ENCODE results near the gene YPEL1.
"Not testable (repeated sequence)": the region's sequence is repeated elsewhere in the genome, so short reads cannot be mapped to it uniquely, and the experiment has no call there.

Gene YPEL1

DNA sequence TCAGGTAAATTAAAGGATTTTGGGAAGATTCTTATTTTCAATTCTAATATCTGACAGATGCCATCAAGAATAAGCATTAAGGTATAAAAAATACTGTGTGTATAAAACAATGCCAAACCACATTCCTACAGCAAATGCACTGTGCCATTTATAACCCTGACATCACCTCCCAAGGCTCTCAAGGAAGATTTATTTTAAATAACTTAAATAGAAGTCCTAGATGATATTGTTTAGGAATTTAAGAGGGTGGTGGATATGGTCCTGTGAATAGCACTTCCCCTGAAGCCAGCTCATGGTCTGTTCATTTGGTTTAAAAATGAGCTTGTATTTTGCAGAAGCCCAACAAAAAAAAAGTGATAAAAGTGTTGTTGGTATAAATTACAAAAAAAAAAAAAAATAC, 37.7 kb downstream of the YPEL1 start:
- no peak for DNase-seq

DNA sequence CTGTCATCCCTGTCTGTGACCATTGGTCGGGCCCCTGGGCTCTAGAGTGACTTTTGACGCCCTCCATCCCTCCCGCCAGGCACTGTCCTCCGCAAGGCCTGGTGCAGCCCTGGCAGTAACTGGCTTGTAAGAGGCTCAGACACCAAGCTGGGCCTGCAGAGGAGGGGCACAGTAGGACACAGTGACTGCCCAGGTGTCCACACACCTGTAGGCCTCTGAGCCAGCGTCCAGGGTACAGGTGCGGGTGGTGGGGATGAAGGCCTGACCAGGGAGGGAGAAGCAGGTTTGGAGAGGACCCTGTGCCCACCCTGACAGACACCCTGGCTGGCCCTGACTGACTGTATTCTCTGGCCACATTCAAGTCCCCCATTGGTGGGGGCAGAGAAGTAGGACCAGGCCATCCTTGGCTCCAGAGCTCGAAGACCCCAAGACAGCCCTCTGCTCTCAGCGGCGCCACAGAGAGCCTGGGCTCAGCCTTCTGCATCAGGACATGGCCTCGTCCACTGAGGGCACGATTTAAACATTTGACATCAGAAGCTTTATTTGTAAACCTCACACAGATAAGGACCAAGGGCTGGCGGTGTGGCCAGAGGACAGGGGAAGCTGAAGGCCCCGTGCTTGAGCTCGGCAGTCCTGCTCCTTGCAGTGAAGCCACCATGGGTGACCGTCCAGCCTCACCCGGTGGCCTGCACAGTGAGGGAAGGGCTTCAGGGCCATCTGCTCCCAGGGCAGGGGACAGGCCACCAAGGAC, 38.4 kb downstream of the YPEL1 start:
- no peak for DNase-seq

- DNase-seq, result no peak
These were observed 39.5 kb downstream of the YPEL1 start for GRCh38 chr22:21696115-21696514.

DNA sequence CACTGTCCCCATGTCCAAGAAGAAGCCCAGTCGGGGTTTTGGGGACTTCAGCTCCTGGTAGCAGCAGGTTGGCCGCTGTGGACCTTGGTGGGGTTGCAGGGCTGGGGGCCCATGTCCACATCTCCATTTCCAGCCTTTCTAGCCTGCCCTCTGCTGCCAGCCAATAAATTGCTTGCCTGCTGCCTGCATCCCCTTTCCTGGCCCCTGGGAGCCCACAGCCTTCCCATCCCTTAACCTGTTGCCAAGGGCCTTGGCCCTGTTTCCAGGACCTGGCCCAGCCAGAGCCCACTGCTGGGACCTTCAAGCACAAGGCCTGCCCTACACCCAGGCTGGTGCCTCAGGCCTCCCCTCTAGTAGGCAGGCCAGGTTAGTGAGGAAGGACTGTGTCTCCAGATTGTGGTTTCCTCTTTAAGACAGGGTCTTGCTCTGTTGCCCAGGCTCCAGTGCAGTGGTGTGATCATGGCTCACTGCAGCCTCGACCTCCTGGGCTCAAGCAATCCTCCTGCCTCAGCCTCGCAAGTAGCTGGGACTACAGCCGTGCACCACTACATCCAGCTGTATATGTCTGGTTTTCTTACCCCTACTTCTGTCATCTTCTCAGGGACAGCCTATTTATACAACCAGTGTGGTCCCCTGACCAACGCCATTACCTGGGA, 40.0 kb downstream of the YPEL1 start:
- no peak for DNase-seq

GRCh38 chr22:21694795-21695429, 40.7 kb downstream of the YPEL1 start:
- no peak for DNase-seq

- no peak for DNase-seq
These were observed 41.2 kb downstream of the YPEL1 start for GRCh38 chr22:21694394-21694793.

DNA sequence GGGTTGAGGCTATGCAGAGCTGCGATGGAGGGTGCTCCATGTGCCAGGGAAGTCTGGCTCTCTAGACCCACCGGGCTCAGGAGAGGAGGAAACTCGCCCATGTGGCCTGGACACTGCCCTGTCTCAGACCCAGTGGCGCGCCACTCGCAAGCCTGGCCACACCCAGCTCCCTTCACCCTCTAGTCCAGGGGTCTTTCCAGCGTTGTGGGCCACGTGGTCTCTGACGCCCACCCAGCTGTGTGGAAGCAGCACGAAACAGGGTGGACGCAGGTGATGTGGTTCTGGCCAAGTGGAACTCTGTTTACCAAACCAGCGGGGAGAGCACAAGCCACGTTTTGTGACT, 41.6 kb downstream of the YPEL1 start:
- no peak for DNase-seq

- DNase-seq, result no peak
These were observed 42.1 kb downstream of the YPEL1 start for GRCh38 chr22:21693333-21693998.

DNA sequence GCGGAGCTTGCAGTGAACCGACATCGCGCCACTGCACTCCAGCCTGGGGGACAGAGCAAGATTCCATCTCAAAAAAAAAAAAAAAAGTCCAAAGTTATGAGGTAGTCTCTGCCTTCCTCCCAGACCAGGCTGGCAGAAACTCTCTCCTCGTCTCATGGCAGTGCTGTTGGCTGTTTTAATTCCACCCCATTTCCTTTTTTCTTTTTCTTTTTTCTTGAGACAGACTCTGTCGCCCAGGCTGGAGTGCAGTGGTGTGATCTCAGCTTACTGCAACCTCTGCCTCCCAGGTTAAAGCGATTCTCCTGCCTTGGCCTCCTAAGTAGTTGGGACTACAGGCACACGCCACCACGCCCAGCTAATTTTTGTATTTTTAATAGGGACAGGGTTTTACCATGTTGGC, 42.7 kb downstream of the YPEL1 start:
- DNase-seq, result not testable (repeated sequence)

DNA sequence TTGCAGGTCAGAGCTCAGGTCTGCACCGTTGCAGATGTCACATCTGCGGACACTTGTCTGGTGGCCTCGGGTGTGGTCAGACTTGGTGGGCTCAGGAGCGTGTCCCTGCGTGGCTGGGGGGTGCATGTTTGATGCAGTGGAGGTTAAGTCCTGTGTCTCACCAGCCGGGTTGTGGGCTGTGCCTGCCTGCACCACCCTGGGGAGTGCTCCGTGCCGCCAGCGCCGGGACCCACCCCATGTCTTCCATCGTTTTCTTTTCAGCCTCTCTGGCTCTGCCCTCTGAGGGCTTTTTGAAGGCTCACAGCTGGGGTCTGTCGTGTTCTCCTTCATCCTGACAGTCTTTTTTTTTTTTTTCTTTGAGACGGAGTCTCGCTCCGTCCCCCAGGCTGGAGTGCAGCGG, 43.8 kb downstream of the YPEL1 start:
- DNase-seq, result no peak

- no peak for DNase-seq
These were observed 45.2 kb downstream of the YPEL1 start for GRCh38 chr22:21690401-21690801.

- DNase-seq, result no peak
These were observed 46.8 kb downstream of the YPEL1 start for GRCh38 chr22:21688706-21689381.

DNA sequence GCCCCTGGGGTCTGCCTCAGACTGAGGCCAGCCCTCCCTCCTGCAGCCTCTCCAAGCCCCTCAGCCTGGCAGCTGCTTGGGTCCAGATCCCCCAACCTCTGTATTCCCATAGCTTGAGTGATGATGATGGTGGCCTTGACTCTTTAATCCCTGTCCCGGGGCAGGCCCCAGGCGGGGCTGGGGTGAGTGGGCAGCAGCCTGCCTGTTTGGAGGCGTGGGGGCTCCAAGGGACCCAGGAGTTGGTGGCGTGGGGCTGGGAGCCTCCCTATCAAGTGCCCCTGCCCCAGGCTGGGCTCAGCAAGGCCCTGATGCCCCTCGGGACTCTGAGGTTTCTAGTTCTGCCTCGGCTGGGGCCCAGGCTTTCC, 47.3 kb downstream of the YPEL1 start:
- no peak for DNase-seq

- DNase-seq, result no peak
These were observed 47.8 kb downstream of the YPEL1 start for GRCh38 chr22:21687685-21688259.

GRCh38 chr22:21686634-21687393, 48.8 kb downstream of the YPEL1 start:
- no peak for DNase-seq

- no peak for DNase-seq
These were observed 49.4 kb downstream of the YPEL1 start for GRCh38 chr22:21686193-21686608.

DNA sequence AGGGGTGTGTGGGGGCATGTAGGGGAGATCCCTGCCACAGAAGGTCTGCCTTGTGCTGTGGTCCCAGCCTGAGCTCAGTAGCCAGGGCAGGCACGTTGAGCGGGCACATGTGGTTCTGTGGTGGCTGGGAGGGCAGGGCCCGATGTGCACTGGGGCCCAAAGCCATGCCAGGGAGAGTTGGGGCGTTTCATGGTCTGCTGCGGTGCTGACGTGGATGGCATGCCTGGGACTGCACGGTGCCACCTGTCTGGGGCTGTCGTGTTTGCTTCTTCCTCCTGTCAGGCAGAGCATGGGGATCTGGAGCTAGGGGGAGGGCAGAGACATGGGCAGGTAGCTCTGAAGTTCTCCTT, 50.5 kb downstream of the YPEL1 start:
- DNase-seq, result no peak

DNA sequence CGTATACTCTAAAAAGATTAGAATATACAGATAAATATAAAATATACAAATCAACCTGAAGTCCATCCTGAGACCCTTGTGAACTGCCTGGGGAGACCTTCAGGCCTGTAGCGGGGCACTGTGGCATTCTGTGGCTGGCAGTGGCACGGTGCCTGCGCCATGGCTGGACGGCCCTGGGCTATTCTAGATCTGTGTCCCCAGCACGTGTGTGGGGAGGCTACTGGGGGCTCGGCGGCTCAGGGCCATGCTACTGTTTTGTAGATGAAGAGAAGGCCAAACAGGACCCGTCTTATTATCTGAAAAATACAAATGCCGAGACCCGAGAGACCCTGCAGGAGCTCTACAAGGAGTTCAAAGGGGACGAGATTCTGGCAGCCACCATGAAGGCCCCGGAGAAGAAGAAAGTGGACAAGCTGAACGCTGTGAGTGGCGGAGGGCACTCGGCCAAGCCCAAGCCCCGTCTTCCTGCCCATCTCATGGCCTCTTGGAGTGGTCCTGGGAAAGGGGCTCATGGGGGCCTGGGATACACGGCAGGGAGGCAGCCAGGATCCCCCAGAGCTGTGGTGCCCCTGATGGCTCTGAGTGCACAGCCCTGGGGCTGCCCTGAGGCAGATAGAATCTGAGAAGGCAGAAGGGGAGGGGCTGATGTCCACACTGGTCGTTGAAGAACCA, 51.0 kb downstream of the YPEL1 start:
- no peak for DNase-seq

DNA sequence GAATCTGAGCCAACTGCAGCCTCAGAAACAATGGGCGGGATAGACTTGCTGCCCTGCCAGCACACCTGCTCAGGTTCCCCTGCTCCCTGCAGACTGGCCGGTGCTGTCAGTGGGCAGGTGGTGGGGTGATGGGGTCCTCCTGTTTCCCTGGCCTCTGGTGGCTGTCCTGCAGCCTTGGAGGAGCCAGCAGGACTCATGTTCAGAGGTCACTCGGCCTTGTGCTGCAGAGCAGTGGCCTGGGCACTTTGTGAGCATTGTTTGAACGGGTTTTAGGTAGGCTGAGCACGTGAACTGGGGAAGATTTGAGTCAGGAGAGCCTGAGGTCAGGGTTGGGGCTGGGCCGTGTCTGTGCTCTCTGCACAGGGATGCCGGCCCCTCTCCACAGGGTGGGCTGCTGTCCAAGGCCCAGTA, 52.2 kb downstream of the YPEL1 start:
- DNase-seq, result no peak

- no peak for DNase-seq
These were observed 53.0 kb downstream of the YPEL1 start for GRCh38 chr22:21682385-21683175.
